ENCODE data around the gene MINDY4.

Gene MINDY4

GRCh38 chr7:30931929-30932540, 160.8 kb downstream of the MINDY4 start:
- peak; percentile 5 for DNase-seq (ENCODE audit: low spot score)

- peak; percentile 13 for DNase-seq (ENCODE audit: low spot score)
Measured at GRCh38 chr7:30932562-30932961, 161.3 kb downstream of the MINDY4 start.

GRCh38 chr7:30933124-30933974, 162.1 kb downstream of the MINDY4 start:
- DNase-seq (ENCODE audit: low spot score), result peak; percentile 80

GRCh38 chr7:30934225-30934624, 163.0 kb downstream of the MINDY4 start:
- DNase-seq (ENCODE audit: low spot score), result peak; percentile 7

GRCh38 chr7:30934732-30935568, 163.7 kb downstream of the MINDY4 start:
- peak; percentile 10 for DNase-seq (ENCODE audit: low spot score)

- no peak for DNase-seq (ENCODE audit: low spot score)
Measured at GRCh38 chr7:30935569-30935877, 164.3 kb downstream of the MINDY4 start.

- peak; percentile 10 for DNase-seq (ENCODE audit: low spot score)
Measured at GRCh38 chr7:30936650-30937245, 165.5 kb downstream of the MINDY4 start.

GRCh38 chr7:30937416-30937815, 166.2 kb downstream of the MINDY4 start:
- DNase-seq (ENCODE audit: low spot score), result no peak

GRCh38 chr7:30938435-30939316, 167.5 kb downstream of the MINDY4 start:
- peak; percentile 87 for DNase-seq (ENCODE audit: low spot score)

GRCh38 chr7:30941582-30942323, 170.5 kb downstream of the MINDY4 start:
- DNase-seq (ENCODE audit: low spot score), result no peak
